A549 (cell line): Measurements from ENCODE around the gene ZSCAN20.

Source experiments
- CHD2 ChIP-seq: fragments of 150-350 bp; IDR thresholded peaks from 2 replicates; pipeline ENCODE4 v1.6.1; 2014; ENCODE audit warnings: low read length; ENCODE audit not compliant: partially characterized antibody
- CHD4 ChIP-seq: fragments of 200-600 bp; sonication (generic); IDR thresholded peaks from 2 replicates; pipeline ENCODE4 v1.6.1; 2016; ENCODE audit warnings: antibody characterized with exemption, mild to moderate bottlenecking, borderline replicate concordance
- KDM1A ChIP-seq: fragments of 200-600 bp; sonication (generic); IDR thresholded peaks from 2 replicates; pipeline ENCODE4 v1.6.1; 2016; ENCODE audit warnings: low read depth, mild to moderate bottlenecking
- MAZ ChIP-seq: fragments of 150-350 bp; IDR thresholded peaks from 2 replicates; pipeline ENCODE4 v1.6.1; 2014; ENCODE audit warnings: antibody characterized with exemption, low read depth, low read length, borderline replicate concordance
- NFE2L2 ChIP-seq: fragments of 150-350 bp; conservative IDR thresholded peaks from 2 replicates; pipeline ENCODE4 v1.6.1; 2014; ENCODE audit warnings: low read length
- PHF8 ChIP-seq: fragments of 200-600 bp; sonication (generic); IDR thresholded peaks from 2 replicates; pipeline ENCODE4 v1.6.1; 2016; ENCODE audit warnings: low read depth, mild to moderate bottlenecking, antibody characterized with exemption, moderate library complexity, borderline replicate concordance
- POLR2A ChIP-seq: IDR thresholded peaks from 2 replicates; pipeline ENCODE4 v1.6.1; 2012; ENCODE audit warnings: mild to moderate bottlenecking, low read length
- RNF2 ChIP-seq: fragments of 200-600 bp; sonication (generic); IDR thresholded peaks from 2 replicates; pipeline ENCODE4 v1.6.1; 2016; ENCODE audit warnings: low read depth, mild to moderate bottlenecking, antibody characterized with exemption, moderate library complexity, borderline replicate concordance
- USF2 ChIP-seq: fragments of 450-650 bp; IDR thresholded peaks from 2 replicates; pipeline ENCODE4 v1.6.1; 2014; ENCODE audit warnings: antibody characterized with exemption
- TF ChIP-seq, protein P1 (sequence below): fragments of >200 bp; sonication (Bioruptor Twin); formaldehyde crosslinking; IDR thresholded peaks from 3 replicates; pipeline ENCODE4 v1.5.1; 2016

DNA sequence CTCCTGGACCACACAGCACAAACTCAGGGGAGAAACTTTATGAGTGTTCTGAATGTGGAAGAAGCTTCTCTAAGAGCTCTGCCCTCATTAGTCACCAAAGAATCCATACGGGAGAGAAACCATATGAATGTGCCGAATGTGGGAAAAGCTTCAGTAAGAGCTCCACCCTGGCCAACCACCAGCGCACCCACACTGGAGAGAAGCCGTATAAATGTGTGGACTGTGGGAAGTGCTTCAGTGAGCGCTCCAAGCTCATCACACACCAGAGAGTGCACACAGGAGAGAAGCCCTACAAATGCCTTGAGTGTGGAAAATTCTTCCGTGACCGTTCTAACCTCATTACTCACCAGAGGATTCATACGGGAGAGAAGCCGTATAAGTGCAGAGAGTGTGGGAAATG lies 22.5 kb downstream of the ZSCAN20 start:
- no peak for TF ChIP-seq USF2
- TF ChIP-seq MAZ = no peak
- TF ChIP-seq NFE2L2 = no peak
- TF ChIP-seq, protein P1, sequence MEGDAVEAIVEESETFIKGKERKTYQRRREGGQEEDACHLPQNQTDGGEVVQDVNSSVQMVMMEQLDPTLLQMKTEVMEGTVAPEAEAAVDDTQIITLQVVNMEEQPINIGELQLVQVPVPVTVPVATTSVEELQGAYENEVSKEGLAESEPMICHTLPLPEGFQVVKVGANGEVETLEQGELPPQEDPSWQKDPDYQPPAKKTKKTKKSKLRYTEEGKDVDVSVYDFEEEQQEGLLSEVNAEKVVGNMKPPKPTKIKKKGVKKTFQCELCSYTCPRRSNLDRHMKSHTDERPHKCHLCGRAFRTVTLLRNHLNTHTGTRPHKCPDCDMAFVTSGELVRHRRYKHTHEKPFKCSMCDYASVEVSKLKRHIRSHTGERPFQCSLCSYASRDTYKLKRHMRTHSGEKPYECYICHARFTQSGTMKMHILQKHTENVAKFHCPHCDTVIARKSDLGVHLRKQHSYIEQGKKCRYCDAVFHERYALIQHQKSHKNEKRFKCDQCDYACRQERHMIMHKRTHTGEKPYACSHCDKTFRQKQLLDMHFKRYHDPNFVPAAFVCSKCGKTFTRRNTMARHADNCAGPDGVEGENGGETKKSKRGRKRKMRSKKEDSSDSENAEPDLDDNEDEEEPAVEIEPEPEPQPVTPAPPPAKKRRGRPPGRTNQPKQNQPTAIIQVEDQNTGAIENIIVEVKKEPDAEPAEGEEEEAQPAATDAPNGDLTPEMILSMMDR = no peak
- TF ChIP-seq POLR2A = no peak
- no peak for TF ChIP-seq RNF2
- no peak for TF ChIP-seq PHF8
- TF ChIP-seq KDM1A = no peak
- no peak for TF ChIP-seq CHD2
- TF ChIP-seq CHD4 = no peak
